COR-L47 (cell line): ENCODE results near the gene CBX5.

ENCODE experiments used
- DNase-seq: peaks from one replicate; lab custom pipeline; 2025; lab: John Stamatoyannopoulos, UW

Gene CBX5

DNA sequence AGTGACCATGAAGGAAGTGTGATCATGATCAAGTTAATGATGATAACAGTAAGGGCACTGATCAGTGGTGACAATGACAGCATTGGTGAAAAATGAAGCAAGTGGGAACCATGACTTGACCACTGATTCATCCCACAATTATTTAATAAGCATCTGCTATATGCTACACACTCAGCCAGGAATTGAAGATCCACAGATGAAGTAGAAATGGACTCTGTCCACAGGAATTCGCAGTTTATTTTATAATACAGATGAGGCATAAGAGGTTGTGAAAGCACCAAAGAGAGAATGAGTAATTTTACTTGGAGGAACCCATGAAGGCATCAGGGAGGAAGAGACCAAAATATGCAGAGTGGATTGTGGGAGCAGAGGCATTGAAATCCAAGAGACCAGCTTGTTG, 57.3 kb downstream of the CBX5 start:
- DNase-seq, result no peak

DNA sequence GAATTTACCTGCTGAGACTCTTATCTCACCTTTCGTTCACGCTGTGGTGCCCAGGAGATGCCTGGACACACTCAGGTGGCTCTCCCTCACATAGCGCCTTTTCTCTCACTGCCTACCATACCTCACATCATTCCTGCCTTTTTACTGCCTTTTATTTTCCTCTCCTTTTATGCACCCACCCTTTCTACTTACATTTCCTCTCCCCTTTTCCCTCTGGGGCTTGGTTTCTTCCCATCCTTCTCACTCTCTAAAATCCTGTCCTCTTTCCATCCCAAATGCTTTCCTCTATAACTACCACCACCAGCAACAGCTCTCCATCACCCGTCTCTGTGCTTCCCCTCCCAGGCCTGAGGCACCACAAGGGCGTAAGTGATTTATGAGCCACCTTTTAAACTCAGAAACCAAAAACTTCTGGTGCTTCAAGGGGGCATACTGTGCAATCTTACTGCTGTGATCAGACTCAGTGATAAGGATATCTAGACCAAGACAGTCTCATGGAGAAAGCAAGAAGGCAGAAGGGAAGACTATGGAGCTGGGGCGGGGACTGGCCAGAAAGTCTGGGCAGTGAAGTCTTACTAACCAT, 58.4 kb downstream of the CBX5 start:
- DNase-seq, result no peak

- DNase-seq, result no peak
Measured at GRCh38 chr12:54220567-54220966, 59.4 kb downstream of the CBX5 start.

DNA sequence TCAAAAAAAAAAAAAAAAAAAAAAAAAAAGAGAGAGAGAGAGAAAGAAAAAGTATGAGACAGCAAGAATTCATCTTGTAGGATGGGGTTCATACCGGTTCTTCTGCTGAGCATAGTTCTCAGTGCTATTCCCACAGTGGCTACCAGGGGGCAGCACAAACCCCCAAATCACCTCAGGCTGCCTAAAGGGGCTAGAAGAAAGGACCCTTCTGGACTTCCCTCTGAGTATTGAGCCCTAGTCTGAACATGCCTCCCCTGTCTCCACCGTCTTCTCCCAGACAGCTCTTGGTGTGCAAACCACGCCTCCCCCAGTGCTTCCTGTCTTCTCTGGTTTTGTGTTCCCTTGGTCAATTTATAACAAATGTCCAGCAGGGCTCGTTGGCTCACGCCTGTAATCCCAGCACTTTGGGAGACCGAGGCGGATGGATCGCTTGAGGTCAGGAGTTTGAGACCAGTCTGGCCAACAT, 59.8 kb downstream of the CBX5 start:
- DNase-seq, result peak; percentile 47

DNA sequence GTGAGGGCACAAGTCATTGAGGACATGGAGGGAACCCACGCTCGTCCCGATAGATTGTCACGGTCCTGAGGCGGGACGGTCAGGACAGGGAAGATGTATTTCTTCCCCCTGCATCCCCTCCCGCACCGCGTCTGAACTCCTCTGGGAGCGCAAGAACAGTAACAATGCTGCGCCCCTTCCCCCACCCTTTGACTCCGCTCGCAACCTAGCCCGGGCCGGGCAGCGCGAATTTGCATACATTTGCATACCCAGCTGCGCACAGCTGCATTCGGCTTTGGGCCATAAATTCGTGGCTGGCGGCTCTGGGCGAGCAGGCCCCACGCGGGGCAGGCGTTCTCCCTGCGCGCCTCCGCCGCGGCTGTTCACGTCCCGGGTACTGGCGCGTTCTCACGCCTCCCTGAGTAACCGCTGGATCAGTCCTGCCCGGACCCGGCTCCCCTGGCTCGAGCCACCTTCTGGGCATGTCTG, 62.1 kb downstream of the CBX5 start:
- no peak for DNase-seq

GRCh38 chr12:54216797-54217661, 62.9 kb downstream of the CBX5 start:
- peak; percentile 91 for DNase-seq

- DNase-seq, result no peak
Measured at GRCh38 chr12:54215989-54216796, 63.7 kb downstream of the CBX5 start.

- peak; percentile 91 for DNase-seq
Measured at GRCh38 chr12:54214553-54215406, 65.1 kb downstream of the CBX5 start.

- no peak for DNase-seq
Measured at GRCh38 chr12:54213079-54213478, 66.8 kb downstream of the CBX5 start.

GRCh38 chr12:54211920-54212319, 68.0 kb downstream of the CBX5 start:
- DNase-seq, result no peak

- no peak for DNase-seq
Measured at GRCh38 chr12:54210400-54210790, 69.5 kb downstream of the CBX5 start.

GRCh38 chr12:54208591-54208990, 71.3 kb downstream of the CBX5 start:
- DNase-seq, result no peak

DNA sequence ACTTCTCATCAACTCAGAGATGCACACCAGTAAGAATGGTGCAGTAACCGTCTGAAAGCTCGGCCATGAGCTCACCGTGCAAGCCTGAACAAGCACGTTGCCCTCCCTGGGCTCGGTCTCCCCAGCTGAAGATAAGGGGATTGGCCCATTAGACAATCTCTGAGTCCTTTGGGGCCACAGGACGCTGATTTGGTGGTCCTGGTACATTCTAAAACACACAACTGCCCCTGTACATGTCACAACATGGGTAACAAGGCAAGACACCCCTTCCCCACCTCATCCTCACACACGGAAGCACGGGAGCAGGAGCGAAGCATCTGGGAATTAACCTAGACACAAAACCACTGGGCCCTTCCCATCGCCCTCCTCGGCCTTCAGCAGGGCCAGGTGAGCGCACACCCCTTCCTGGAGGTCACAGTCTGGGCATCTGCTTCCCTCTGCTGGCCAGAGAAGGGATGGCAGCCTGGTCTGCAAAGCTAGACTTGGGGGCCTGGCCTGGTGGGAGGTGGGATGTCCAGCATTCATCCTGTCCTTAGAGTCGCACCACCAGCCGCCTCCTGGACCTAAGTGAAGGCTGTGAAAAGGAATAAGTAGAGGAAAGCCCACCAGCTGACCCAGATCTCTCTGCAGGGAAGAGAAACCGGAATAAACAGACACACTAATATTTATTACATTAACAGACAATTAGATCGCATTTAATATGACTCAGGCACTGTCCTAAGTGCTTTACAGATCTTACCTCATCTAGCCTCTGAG, 72.2 kb downstream of the CBX5 start:
- DNase-seq, result peak; percentile 37

- no peak for DNase-seq
Measured at GRCh38 chr12:54206791-54207190, 73.1 kb downstream of the CBX5 start.

- DNase-seq, result no peak
Measured at GRCh38 chr12:54204316-54204715, 75.6 kb downstream of the CBX5 start.

GRCh38 chr12:54201001-54201794, 78.7 kb downstream of the CBX5 start:
- peak; percentile 52 for DNase-seq

DNA sequence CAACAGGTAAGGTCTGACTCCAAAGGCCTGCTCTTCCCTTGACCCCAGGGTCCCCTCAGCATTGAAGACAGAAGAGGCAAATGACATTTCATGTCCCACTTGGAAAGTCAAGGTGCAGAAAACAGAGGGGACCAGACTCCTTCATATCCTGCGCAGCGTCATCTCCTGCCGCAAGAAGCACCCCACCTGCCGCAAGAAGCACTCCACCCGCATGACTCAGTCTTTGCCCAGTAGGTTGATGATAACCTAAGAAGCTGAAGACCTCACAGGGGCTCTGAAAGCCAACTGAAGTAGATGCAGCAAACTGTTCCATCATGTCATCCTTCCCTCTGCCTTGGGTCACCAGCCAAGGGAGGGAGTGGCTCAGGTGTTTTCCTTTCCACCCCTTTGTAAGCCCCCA, 79.5 kb downstream of the CBX5 start:
- DNase-seq, result no peak

- no peak for DNase-seq
Measured at GRCh38 chr12:54199917-54200316, 80.0 kb downstream of the CBX5 start.

GRCh38 chr12:54199034-54199433, 80.9 kb downstream of the CBX5 start:
- no peak for DNase-seq

- no peak for DNase-seq
Measured at GRCh38 chr12:54197431-54197909, 82.5 kb downstream of the CBX5 start.
